Naive thymus-derived CD8-positive, alpha-beta T cell (primary cell): ENCODE measurements around the gene LPGAT1. TPM values are rescaled to one million over a fixed set of nuclear protein-coding genes. Genes with fewer than 3 reads are reported as not detected.
A peak's percentile ranks its signal among the peaks of the same experiment; 100 is the strongest.

Source experiments
- ATAC-seq, 2 donors: fragments of 150-1000 bp; cut with Tn5 transposase in 1 of 2; sonication (Bioruptor Pico), chemical (Tn5 transposase) in 1 of 2; 1 replicate in 1 of 2; 2 replicates in 1 of 2; pipeline ENCODE4 v1.10.0; 2021; ENCODE audit warnings: mild to moderate bottlenecking in 2 of 2, moderate library complexity in 2 of 2
- POLR2A ChIA-PET: fragments of 350-600 bp; sonication (Branson Sonifier 250); formaldehyde crosslinking; loops from one replicate; lab custom pipeline; 2021; ENCODE audit warnings: antibody characterized with exemption; lab: Charles Lee
- DNase-seq, 10 donors: peaks; one replicate each; pipeline versions ENCODE4 v3.0.0 to v3.0.0-alpha.2; 2020 to 2022
- H3K27ac Mint-ChIP-seq, 10 donors: one replicate each; pipeline ENCODE4 v1.8.0; 2020 to 2022; ENCODE audit warnings: mild to moderate bottlenecking in 10 of 10, mixed read lengths in 10 of 10, moderate library complexity in 4 of 10, inconsistent platforms in 1 of 10
- H3K27me3 Mint-ChIP-seq, 5 donors: one replicate each; pipeline ENCODE4 v1.8.0; 2021 to 2022; ENCODE audit warnings: mixed read lengths in 5 of 5
- H3K36me3 Mint-ChIP-seq, 3 donors: one replicate each; pipeline ENCODE4 v1.8.0; 2020 to 2022; ENCODE audit warnings: mixed read lengths in 3 of 3, mild to moderate bottlenecking in 2 of 3, inconsistent platforms in 1 of 3
- H3K4me1 Mint-ChIP-seq, 4 donors: one replicate each; pipeline ENCODE4 v1.8.0; 2021 to 2022; ENCODE audit warnings: mixed read lengths in 4 of 4
- H3K4me3 Mint-ChIP-seq, 10 donors: one replicate each; pipeline ENCODE4 v1.8.0; 2020 to 2022; ENCODE audit warnings: mild to moderate bottlenecking in 10 of 10, mixed read lengths in 10 of 10, moderate library complexity in 6 of 10, inconsistent platforms in 1 of 10
- H3K9me3 Mint-ChIP-seq, 9 donors: one replicate each; pipeline ENCODE4 v1.8.0; 2020 to 2022; ENCODE audit warnings: mixed read lengths in 9 of 9, mild to moderate bottlenecking in 3 of 9, inconsistent platforms in 1 of 9, moderate library complexity in 1 of 9
- polyA plus RNA-seq, 3 donors: library from polyadenylated mRNA; unstranded; fragments of 300-500 nt; fragmentation: Illumina TruSeq; gene quantifications; one replicate each; pipeline ENCODE4 v1.2.3, GENCODE V29; 2021
- total RNA-seq, 8 experiments: library from RNA in 2 of 8; stranded (reverse) in 2 of 8; gene quantifications; one replicate each; pipeline ENCODE4 v1.2.3 and lab custom pipeline; 2021 to 2026

The LPGAT1 gene
- total and polyA plus RNA-seq, 5 experiments from 2014 or later: 6.1 to 21.0 (median 15.7) TPM

DNA sequence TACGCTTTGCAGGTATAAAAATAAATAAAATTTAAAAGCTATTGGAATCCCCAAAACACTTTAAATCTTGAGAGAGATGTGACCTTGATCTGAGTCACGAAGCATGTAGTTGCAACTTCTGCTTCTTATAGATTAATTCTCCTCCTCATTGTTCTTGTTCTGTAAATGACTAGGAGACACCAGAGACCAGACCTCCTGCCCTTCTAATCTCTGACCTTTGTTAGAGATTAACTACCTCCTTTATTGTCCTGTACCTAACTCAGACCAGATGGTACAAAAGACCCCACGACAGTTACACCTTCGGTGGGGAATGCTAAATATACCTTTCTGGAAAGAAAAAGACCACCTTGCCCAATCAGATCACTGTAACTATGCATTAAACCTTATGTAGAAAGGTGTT lies 78.2 kb downstream of the LPGAT1 start:
- H3K27me3 Mint-ChIP-seq: no peaks in the 10 kb centered on the region
- H3K4me1 Mint-ChIP-seq: peaks cover 0 to 6% (median under 1%) of the 10 kb centered on the region in 4 donors
- DNase-seq (no peak), ATAC-seq (no peak)
- H3K4me3 Mint-ChIP-seq: no peak overlapping the region
- peaks cover 0 to 36% (median 22%) of the 10 kb centered on the region in 3 donors for H3K36me3 Mint-ChIP-seq
- peak overlapping the region in 1 of 10 donors; percentile 12 for H3K27ac Mint-ChIP-seq
- H3K9me3 Mint-ChIP-seq: peaks cover 0 to 1% (median 0%) of the 10 kb centered on the region in 9 donors
- POLR2A ChIA-PET: no interaction called here

DNA sequence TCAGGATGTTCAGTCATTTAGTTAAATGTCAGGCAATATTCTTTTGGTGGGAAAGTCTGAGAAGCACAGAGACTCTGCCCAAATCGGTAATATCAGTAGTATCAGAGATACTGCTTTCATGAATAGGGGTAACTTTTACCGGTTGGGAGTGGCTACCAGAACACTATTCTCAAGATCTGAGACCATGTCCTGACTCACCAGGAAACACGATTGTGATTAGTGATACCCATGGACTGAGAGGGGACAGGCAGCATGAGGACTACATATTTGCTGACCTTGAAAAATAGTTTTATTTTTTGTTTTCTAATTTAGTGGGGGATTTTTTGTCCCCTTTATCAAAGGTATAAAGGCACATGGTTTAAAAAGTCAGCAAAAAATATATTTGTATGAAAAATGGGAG lies 79.1 kb downstream of the LPGAT1 start:
- no peak for DNase-seq
- Mint-ChIP-seq H3K9me3 (no peaks in the 10 kb centered on the region), H3K27ac (no peak overlapping the region), H3K4me1 (peaks cover 0 to 6% (median under 1%) of the 10 kb centered on the region in 4 donors), H3K27me3 (no peaks in the 10 kb centered on the region), H3K36me3 (peaks cover 0 to 36% (median 20%) of the 10 kb centered on the region in 3 donors), H3K4me3 (no peak overlapping the region)
- ATAC-seq: no peak
- POLR2A ChIA-PET: no interaction called here

DNA sequence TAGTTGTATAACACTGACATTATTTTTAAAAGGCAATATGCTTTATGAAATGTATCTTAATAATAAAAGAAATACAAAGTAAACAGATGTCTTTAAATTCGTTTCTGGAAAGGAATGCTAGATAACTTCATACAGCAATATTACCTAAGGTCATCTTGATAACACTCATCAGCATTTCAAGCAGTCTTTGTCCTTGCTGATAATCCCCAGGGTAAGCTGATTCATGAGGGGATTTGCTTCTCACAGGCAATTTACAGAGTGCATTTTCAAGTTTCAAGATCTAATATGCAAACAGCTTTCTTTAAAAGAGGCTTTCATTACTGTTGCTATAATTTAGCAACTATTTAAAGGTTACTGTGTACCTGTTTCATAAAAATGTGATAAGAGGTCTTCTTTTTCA lies 80.0 kb downstream of the LPGAT1 start:
- H3K27me3 Mint-ChIP-seq: no peaks in the 10 kb centered on the region
- POLR2A ChIA-PET: no interaction called here
- H3K4me1 Mint-ChIP-seq: peaks cover 0 to 6% (median under 1%) of the 10 kb centered on the region in 4 donors
- no peak overlapping the region for H3K27ac Mint-ChIP-seq
- H3K36me3 Mint-ChIP-seq: peaks cover 0 to 36% (median 20%) of the 10 kb centered on the region in 3 donors
- no peak overlapping the region for H3K4me3 Mint-ChIP-seq
- no peak for DNase-seq
- ATAC-seq: no peak
- H3K9me3 Mint-ChIP-seq: no peaks in the 10 kb centered on the region

DNA sequence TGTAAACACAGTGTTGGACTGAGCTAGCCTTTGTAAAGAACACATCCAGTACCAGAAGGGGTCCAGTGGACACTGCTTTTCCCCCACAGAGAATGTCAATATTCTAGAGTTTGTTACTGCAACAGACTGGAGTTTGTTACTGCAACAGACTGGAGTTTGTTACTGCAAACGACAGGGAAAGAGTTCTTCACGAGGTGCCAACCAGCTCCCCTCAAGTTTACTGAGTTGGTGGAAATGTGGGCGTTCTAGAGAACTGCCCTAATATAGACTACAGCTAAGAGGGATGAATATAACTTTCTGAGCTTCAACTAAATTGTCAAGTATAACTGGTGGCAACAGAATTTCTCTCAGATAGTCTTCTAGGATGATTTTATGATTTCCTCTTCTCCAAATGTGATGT lies 81.3 kb downstream of the LPGAT1 start:
- Mint-ChIP-seq H3K4me1 (peaks cover 0 to 6% (median under 1%) of the 10 kb centered on the region in 4 donors), H3K4me3 (no peak overlapping the region), H3K9me3 (no peaks in the 10 kb centered on the region), H3K27ac (no peak overlapping the region), H3K36me3 (peaks cover 0 to 36% (median 19%) of the 10 kb centered on the region in 3 donors), H3K27me3 (no peaks in the 10 kb centered on the region)
- POLR2A ChIA-PET: no interaction called here
- no peak for DNase-seq
- no peak for ATAC-seq

DNA sequence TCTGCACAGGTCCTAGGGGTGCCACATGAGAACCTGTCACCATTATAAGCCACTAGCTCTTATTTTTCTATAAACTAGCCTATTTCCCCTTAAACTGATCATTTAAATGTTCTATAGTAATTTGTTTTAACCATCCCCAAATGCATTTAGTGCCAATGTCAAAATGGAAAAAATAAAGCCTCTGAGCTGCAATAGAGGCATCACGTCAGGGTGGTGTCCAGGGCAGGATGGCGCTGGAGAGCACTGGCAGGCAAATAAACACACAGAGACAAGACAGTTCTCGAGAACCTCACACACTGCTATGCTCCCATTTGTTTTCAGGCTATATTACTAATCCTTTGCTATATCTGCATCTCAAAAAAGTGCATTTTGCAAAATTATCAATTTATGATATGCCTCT lies 81.8 kb downstream of the LPGAT1 start:
- Mint-ChIP-seq H3K36me3 (peaks cover 0 to 36% (median 18%) of the 10 kb centered on the region in 3 donors), H3K27me3 (no peaks in the 10 kb centered on the region), H3K4me3 (no peak overlapping the region), H3K9me3 (no peaks in the 10 kb centered on the region), H3K27ac (peak overlapping the region in 1 of 10 donors; percentile 11), H3K4me1 (peaks cover 0 to 5% (median under 1%) of the 10 kb centered on the region in 4 donors)
- POLR2A ChIA-PET: interaction anchor here (0.9 kb wide), 1 partner anchor 11 kb away, joined by 3 read pairs; no protein-coding TSS in a partner anchor
- no peak for DNase-seq
- no peak for ATAC-seq

DNA sequence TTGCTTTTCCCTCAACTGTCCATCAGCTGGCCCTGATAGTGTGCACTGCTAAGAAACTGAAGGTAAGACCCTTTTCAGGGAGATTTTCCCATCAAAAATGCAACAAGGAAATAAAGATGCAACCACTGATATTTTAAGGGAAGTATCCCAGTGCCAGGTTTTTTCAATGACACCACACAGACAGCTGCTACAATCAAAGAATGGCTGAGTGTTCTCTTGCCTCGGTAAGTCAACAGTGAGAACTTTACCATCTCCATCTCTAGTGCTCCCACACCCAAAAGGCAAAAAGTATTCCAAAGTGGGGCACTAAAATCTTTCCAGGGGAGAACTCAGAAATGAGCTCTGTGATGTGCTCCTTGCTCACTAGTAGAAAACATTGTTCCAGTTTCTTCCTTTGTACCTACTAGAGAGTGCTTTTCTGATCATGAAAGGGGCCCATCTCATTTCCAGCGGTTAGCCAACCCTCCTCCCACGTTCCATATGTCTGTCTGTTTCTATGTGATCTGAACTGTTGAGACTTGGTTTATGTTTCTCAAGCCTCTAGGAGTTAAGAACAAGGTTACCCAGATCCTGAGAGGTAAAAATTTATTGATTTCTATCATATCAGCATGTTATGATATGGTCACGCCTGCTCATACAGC lies 87.6 kb downstream of the LPGAT1 start:
- H3K36me3 Mint-ChIP-seq: peaks cover 0 to 5% (median 4%) of the 10 kb centered on the region in 3 donors
- H3K27ac Mint-ChIP-seq: peak overlapping the region in 4 of 10 donors; percentile 20 to 90 (median 56)
- no peaks in the 10 kb centered on the region for H3K9me3 Mint-ChIP-seq
- peaks cover 21 to 33% (median 29%) of the 10 kb centered on the region in 4 donors for H3K4me1 Mint-ChIP-seq
- ATAC-seq (no peak), DNase-seq (no peak)
- POLR2A ChIA-PET: no interaction called here
- no peak overlapping the region for H3K4me3 Mint-ChIP-seq
- no peaks in the 10 kb centered on the region for H3K27me3 Mint-ChIP-seq

DNA sequence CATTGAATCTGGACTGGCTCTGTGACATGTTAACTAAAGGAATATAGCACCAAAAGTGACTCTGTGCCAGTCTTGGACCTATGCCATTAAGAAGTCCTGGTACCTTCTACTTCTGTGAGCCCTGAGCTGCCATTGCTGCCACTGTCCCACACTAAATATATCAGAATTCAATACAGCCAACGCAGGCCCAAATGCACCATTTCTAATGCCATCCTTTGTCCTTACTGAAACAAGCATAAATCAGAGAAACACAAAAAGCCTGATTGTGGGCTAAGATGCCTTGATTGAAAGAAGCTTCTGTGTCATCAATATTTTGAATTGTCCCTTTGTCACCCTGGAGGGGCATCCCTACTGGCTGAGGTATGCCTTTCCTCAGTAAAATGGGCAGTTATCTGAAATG lies 88.3 kb downstream of the LPGAT1 start:
- Mint-ChIP-seq H3K27ac (peak overlapping the region in 4 of 10 donors; percentile 13 to 69 (median 28)), H3K4me3 (no peak overlapping the region), H3K4me1 (peaks cover 24 to 40% (median 36%) of the 10 kb centered on the region in 4 donors), H3K9me3 (no peaks in the 10 kb centered on the region), H3K27me3 (no peaks in the 10 kb centered on the region), H3K36me3 (no peaks in the 10 kb centered on the region)
- ATAC-seq: no peak
- DNase-seq: no peak
- POLR2A ChIA-PET: no interaction called here

DNA sequence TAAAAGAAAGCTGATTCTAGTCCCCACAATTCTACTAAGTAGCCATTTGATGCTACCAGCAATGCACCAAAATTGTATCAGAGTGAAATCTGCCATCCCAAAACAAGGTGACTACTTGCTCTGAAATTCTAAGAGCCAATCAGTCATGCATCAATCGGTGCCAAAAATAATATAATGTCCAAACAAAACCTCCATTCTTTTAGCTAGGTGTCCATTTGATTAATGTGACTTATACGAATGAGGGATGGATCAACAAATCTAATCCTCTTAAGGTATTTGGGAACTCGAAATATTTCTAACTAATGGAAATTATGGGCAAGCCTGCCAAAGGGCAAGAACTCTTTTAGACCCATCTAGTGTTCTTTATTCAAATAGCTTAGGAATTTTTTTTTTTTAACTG lies 88.8 kb downstream of the LPGAT1 start:
- Mint-ChIP-seq H3K4me1 (peaks cover 24 to 44% (median 38%) of the 10 kb centered on the region in 4 donors), H3K27me3 (no peaks in the 10 kb centered on the region), H3K27ac (no peak overlapping the region), H3K36me3 (no peaks in the 10 kb centered on the region), H3K4me3 (no peak overlapping the region), H3K9me3 (no peaks in the 10 kb centered on the region)
- DNase-seq (no peak), ATAC-seq (no peak)
- POLR2A ChIA-PET: no interaction called here

DNA sequence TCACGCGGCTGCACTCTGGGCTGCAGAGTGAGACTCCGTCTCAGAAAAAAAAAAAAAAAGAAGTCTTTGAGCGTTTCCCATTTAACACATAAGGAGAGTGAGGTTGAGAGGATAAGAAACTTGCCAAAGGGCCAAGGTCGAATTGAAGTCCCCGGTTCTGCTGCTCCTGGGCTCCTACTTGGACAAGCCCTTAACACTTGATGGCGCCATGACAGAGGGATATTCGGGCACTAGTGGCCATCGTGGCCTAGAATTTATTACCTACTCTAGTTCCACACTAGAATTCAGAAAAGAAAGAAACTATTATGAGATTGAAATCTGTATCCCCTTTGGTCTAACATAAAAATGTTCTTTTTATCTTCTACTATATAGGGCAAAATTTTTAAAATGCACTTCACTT lies 89.4 kb downstream of the LPGAT1 start:
- Mint-ChIP-seq H3K9me3 (no peaks in the 10 kb centered on the region), H3K27me3 (no peaks in the 10 kb centered on the region), H3K36me3 (no peaks in the 10 kb centered on the region), H3K4me3 (peak overlapping the region in 3 of 10 donors; percentile 7 to 49 (median 26)), H3K4me1 (peaks cover 24 to 49% (median 38%) of the 10 kb centered on the region in 4 donors), H3K27ac (peak overlapping the region in 7 of 10 donors; percentile 25 to 95 (median 76))
- ATAC-seq: no peak
- POLR2A ChIA-PET: no interaction called here
- no peak for DNase-seq

DNA sequence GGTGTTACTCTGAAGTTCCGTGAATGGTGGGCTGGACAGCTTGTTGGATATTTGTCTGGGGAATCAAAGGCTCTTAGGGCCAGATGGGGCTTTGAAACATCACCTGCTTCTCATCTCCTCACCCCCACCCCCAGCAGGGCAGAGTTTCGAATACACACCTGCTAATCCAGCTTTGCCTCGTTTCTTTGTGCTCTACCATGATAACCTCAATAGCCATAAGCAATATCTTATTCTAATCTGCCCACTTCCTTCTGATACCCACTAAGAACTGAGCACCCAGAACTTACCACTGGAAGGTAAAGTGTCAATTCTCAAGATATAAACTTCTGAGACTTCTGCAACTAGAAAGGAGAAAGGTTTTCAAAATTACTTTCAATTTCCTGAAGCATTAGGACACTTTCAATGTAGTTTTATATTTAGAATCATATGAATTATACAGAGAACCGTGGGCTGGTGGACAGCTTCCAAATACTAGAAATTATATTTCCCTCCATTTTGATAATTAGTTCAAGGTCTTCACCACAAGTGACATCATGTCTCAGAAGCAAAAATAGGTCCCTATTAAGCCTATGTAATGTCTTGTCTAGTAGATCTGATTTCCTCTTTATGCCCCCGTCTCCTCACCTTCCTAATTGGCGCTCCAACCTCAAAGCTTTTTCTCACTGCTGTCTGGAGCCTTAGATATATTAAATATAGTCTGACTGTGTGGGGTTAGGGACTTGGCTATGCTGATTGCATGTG lies 90.7 kb downstream of the LPGAT1 start:
- Mint-ChIP-seq H3K36me3 (no peaks in the 10 kb centered on the region), H3K27ac (peak overlapping the region; percentile 61 to 95 (median 90)), H3K9me3 (no peaks in the 10 kb centered on the region), H3K4me3 (peak overlapping the region; percentile 67 to 86 (median 78)), H3K4me1 (peaks cover 24 to 53% (median 38%) of the 10 kb centered on the region in 4 donors), H3K27me3 (no peaks in the 10 kb centered on the region)
- ATAC-seq (peak; percentile 16 to 24), DNase-seq (peak in 1 of 10 donors; percentile 23)
- POLR2A ChIA-PET: interaction anchor here (0.5 kb wide), 1 partner anchor 49 kb away, joined by 3 read pairs; no protein-coding TSS in a partner anchor

DNA sequence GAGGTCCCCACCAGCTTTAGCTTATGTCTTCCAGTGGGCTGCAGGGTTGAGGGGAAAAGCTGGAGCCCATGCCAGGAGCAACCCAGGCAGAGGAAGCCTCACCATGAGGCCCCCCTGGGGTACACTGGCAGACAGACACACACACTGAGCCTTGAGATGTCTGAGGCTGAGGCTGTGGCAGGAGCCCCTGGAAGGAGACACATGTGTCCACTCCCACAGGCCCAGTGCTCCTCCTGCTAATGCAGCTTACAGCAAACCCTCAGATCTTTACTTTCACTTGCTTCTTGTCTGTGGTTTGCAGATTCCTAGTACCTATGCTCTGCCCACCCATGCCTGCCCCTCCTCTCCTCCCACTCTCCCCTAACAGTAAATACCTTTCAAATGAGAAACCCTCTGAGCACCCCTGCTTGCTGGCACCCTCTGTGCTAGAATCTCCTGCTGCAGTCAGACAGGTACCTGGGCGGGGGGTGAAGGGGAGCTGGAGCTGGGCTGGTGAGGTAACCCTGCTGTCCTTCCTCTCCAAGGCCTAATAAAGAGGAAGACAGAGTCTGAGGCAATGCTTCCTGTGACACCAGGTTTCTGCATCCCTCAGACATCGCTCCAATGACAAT lies 91.8 kb downstream of the LPGAT1 start:
- POLR2A ChIA-PET: interaction anchor here (0.6 kb wide), 1 partner anchor 9 kb away, joined by 3 read pairs; no protein-coding TSS in a partner anchor
- peak in 8 of 10 donors; percentile 7 to 52 (median 28) for DNase-seq
- Mint-ChIP-seq H3K4me3 (peak overlapping the region; percentile 67 to 86 (median 78)), H3K36me3 (no peaks in the 10 kb centered on the region), H3K4me1 (peaks cover 24 to 53% (median 38%) of the 10 kb centered on the region in 4 donors), H3K27me3 (no peaks in the 10 kb centered on the region), H3K9me3 (no peaks in the 10 kb centered on the region), H3K27ac (peak overlapping the region; percentile 61 to 95 (median 90))
- ATAC-seq: peak; percentile 80 to 82

DNA sequence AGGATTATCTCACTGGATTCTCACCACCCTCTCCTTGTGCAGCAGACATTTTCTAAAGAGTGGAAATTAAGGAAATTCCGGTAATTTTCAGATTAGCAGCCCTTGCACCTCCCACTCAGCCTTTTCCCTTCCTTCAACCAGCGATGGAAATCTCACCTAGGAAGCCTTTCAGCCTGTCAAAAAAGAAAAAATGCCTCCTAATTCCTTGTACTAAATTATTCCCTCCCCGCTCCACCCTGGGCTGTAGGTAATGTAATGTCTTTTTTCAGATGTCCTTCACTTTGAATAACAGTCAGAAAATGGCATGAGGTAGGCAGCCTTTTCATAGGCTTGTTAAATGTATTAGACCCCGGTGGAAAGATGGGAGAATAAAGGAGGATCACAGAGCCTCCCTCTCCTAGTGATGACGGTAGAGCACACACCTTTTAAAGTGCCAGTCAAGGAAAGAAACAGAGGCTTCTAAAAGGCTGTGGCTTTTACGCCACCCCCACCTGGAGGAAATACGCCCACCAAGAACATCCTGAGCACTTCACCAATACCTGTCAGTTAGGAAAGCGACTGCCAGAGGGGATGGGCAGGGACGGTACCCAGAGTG lies 92.4 kb downstream of the LPGAT1 start:
- H3K4me3 Mint-ChIP-seq: peak overlapping the region; percentile 67 to 86 (median 78)
- H3K27ac Mint-ChIP-seq: peak overlapping the region; percentile 61 to 95 (median 90)
- peaks cover 0 to 2% (median 0%) of the 10 kb centered on the region in 5 donors for H3K27me3 Mint-ChIP-seq
- no peaks in the 10 kb centered on the region for H3K36me3 Mint-ChIP-seq
- ATAC-seq: peak; percentile 50 to 65
- no peaks in the 10 kb centered on the region for H3K9me3 Mint-ChIP-seq
- peak in 3 of 10 donors; percentile 3 to 29 (median 28) for DNase-seq
- POLR2A ChIA-PET: interaction anchor here (0.6 kb wide), 1 partner anchor 9 kb away, joined by 3 read pairs; no protein-coding TSS in a partner anchor
- H3K4me1 Mint-ChIP-seq: peaks cover 26 to 53% (median 38%) of the 10 kb centered on the region in 4 donors
